RWPE1 (cell line): Measurements from ENCODE around the gene ITGAD.
A peak's percentile ranks its signal among the peaks of the same experiment; 100 is the strongest.

Experiments
- CTCF ChIA-PET: fragments of 350-600 bp; sonication (Branson Sonifier 250); formaldehyde crosslinking; extraction: SDS; loops from one replicate; lab custom pipeline; 2021; lab: Yijun Ruan, JAX
- POLR2A ChIA-PET: fragments of 400-600 bp; formaldehyde crosslinking; extraction: SDS; loops from one replicate; lab custom pipeline; 2020; ENCODE audit warnings: antibody characterized with exemption; ENCODE audit not compliant: low non-redundant PET; lab: Yijun Ruan, JAX
- DNase-seq: peaks from one replicate; pipeline ENCODE4 v3.0.0; 2012; ENCODE audit warnings: low spot score
- H3K27ac ChIP-seq: fragments of 450-650 bp; 2 replicates; pipeline ENCODE4 v1.5.1; 2017
- TF ChIP-seq, protein P1 (sequence below): fragments of 450-650 bp; conservative IDR thresholded peaks from 2 replicates; pipeline ENCODE4 v1.5.1; 2017; ENCODE audit warnings: low read depth, mild to moderate bottlenecking

ITGAD gene

DNA sequence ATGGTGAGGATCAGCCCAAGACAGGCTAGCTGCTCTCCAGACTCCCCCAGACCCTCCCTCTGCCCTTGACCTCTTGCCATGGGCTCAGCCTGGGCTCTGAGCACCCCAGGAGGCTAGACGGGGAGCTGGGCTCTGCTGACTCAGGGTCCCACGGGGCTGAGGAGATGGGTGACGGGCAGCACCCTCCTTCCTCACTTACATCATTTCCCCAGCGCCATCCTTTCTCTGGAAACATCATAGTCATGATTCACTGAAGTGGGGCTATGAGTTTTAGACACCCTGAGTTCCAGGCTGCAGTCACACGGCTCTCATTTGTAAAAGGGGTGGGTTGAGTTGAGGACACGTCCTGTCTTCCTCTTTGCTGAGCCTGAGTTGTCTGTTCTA, 41.2 kb upstream of the ITGAD start:
- H3K27ac ChIP-seq = no peak overlapping the region
- POLR2A ChIA-PET = no interaction called here
- no peak for DNase-seq
- CTCF ChIA-PET = interaction anchor here (0.5 kb wide), 1 partner anchor 33 kb away, joined by 5 read pairs; no protein-coding TSS in a partner anchor
- TF ChIP-seq, protein P1, sequence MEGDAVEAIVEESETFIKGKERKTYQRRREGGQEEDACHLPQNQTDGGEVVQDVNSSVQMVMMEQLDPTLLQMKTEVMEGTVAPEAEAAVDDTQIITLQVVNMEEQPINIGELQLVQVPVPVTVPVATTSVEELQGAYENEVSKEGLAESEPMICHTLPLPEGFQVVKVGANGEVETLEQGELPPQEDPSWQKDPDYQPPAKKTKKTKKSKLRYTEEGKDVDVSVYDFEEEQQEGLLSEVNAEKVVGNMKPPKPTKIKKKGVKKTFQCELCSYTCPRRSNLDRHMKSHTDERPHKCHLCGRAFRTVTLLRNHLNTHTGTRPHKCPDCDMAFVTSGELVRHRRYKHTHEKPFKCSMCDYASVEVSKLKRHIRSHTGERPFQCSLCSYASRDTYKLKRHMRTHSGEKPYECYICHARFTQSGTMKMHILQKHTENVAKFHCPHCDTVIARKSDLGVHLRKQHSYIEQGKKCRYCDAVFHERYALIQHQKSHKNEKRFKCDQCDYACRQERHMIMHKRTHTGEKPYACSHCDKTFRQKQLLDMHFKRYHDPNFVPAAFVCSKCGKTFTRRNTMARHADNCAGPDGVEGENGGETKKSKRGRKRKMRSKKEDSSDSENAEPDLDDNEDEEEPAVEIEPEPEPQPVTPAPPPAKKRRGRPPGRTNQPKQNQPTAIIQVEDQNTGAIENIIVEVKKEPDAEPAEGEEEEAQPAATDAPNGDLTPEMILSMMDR = no peak

DNA sequence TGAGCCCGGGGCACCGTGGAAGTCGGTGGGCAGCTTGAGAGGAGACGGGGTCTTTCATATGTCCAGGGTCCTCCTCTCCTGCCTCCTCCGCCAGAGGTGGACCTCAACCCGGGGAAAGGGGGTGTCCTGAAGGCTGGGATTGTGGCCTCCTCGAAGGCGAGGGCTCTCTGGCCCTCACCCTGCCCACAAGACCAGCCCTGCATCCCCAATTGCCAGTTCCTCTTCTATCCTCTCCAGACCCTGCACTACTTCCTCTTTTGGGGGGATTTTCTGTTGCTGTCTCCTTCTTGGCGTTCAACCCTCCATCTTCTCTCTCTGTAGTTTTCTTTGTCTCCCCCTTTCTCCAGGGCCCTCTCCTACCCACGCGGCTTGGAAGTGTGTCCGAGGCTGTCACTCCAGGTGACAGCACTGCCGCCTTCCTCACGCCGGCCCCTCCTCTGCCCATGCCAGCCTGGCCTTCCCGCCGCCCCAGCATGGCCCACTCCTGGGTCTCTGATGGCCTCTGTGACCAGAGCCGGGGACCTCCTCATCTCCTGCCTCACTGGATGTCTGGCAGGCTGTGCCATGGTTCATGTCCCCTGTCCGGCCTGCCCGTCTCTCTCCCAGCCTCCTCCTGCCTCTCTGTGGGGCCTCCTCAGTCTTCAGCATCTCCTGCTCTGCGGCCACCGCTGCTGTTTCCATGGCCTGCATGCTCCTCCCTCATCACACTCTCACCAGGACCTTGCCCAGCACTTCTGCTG, 40.6 kb upstream of the ITGAD start:
- TF ChIP-seq, protein P1 = no peak
- CTCF ChIA-PET = no interaction called here
- POLR2A ChIA-PET = no interaction called here
- no peak overlapping the region for H3K27ac ChIP-seq
- DNase-seq = no peak

DNA sequence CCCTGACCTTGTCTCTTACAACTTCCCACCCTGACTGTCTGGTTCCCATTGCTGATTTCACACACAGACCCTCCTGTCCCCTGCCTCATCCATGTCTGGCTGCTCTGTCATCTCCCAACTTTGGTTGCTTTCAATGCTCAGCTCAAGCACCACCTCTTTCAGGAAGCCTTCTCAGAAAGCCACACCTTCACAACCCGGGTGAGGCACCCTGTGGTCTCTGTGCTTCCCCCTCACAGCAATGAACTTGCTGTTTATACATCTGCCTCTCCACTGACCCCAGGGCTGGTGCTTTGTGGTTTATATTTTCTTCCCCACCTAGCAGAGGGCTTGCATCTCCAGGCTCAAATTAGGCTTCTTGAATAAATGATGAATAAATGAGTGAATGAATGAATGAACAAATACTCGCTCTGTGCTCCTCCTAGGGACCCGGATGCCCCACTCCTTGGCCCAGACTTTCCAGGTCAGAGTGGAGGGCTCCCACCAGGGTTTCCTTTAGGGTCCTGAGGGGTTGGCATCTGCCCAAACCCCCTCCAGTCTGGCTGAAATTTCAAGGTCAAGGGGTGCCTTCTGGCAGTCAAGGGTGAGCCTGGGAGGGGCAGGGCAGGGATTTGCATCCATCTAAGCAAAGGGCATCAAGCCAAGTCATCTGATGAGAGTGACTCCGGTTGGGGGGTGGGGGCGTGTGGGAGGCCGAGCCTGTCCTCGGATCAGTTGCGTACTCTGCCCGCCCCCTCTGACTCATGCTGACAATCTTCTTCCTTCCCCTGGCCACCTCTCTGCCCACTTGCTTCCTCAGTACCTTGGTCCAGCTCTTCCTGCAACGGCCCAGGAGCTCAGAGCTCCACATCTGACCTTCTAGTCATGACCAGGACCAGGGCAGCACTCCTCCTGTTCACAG, 38.5 kb upstream of the ITGAD start, which contains the start of gene ITGAX:
Gene ITGAX (plus strand): TSS at position 783 of the 898 bp plus-strand sequence. CDS start 79 bp downstream, at position 862.
- TF ChIP-seq, protein P1 = no peak
- ChIA-PET CTCF (interaction anchor here (0.6 kb wide), 1 partner anchor 69 kb away, joined by 4 read pairs; no protein-coding TSS in a partner anchor), POLR2A (interaction anchor here (0.5 kb wide), 1 partner anchor 178 kb away, joined by 5 read pairs; no protein-coding TSS in a partner anchor)
- peak; percentile 71 for DNase-seq
- H3K27ac ChIP-seq = no peak within 1 kb of the TSS

DNA sequence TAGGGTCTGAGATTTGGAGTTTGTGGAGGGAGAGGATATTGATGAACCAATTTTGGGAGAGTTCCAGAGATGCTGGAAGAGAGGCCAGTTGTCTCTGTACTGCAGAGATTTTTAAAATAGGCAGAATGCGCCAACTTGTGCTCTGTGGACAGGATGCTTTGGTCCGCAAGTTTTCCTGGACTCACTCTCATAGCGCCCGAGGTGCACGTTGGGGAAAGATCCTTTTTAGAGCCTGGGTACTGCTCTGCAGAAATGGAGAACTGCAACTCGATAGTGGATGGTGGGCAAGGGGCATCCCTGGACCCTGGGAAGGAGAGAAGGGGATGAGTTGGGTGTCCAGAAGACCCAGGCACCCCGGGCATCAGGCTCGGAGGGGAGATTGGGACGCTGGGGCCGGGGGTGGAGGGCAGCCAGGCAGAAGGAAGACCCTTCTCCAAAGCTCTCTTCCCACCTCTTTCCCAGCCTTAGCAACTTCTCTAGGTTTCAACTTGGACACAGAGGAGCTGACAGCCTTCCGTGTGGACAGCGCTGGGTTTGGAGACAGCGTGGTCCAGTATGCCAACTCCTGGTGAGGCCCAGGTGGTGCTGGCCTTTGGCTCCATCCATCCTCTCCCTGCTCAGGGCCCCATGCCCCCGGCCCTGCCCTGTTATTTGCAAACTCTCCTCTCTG, 37.6 kb upstream of the ITGAD start:
- no peak for DNase-seq
- no peak overlapping the region for H3K27ac ChIP-seq
- ChIA-PET POLR2A (no interaction called here), CTCF (no interaction called here)
- TF ChIP-seq, protein P1 = no peak

DNA sequence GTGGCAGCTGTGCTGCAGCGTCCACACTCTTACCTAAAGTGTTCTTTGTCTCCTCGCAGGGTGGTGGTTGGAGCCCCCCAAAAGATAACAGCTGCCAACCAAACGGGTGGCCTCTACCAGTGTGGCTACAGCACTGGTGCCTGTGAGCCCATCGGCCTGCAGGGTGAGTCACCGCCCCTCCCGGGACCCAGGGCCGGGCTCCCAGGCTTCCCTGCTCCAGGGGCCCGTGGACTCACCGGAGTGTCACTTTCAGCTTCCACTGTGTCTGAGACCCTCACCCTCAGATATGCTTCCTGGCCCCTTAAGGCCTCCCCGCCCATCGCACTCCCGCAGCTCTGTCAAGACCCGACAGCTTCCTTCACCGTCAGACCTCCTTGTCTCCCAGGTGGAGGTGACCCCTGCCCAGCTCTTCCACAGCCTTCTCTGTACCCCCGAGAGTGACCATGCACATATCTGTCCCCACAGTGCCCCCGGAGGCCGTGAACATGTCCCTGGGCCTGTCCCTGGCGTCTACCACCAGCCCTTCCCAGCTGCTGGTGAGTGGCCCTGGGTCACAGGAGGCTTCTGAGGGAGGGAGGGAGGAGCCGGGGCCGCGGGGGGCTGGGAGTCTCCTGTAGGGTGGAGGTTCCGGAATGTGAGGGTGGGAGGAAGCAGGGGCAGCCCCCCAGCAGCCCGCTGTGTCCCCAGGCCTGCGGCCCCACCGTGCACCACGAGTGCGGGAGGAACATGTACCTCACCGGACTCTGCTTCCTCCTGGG, 36.4 kb upstream of the ITGAD start:
- TF ChIP-seq, protein P1 = no peak
- CTCF ChIA-PET = no interaction called here
- POLR2A ChIA-PET = no interaction called here
- DNase-seq = no peak
- no peak overlapping the region for H3K27ac ChIP-seq
